DLD1 (cell line): Measurements from ENCODE around the gene LRRC27.

Source experiments
- in situ Hi-C: cut with HindIII; loops from 2 replicates; pipeline ENCODE4 v1.10.0; 2017; ENCODE audit warnings: low sequenced_read_pairs

LRRC27 gene

GRCh38 chr10:132410779-132411532 is 79.0 kb downstream of the LRRC27 start:
- in situ Hi-C loops, result no loop called here

GRCh38 chr10:132411561-132412253 is 79.7 kb downstream of the LRRC27 start:
- in situ Hi-C loops, result no loop called here

- in situ Hi-C loops, result no loop called here
Observed at GRCh38 chr10:132412316-132413192, 80.6 kb downstream of the LRRC27 start.

- in situ Hi-C loops, result no loop called here
Observed at GRCh38 chr10:132413226-132414205, 81.5 kb downstream of the LRRC27 start.

- in situ Hi-C loops, result no loop called here
Observed at GRCh38 chr10:132414402-132415016, 82.5 kb downstream of the LRRC27 start.

- in situ Hi-C loops, result no loop called here
Observed at GRCh38 chr10:132415255-132415654, 83.3 kb downstream of the LRRC27 start.

GRCh38 chr10:132415956-132416355 is 84.0 kb downstream of the LRRC27 start:
- in situ Hi-C loops, result no loop called here

GRCh38 chr10:132416566-132417256 is 84.7 kb downstream of the LRRC27 start:
- in situ Hi-C loops, result no loop called here

GRCh38 chr10:132417257-132417910 is 85.4 kb downstream of the LRRC27 start:
- in situ Hi-C loops, result no loop called here

- in situ Hi-C loops, result no loop called here
Observed at GRCh38 chr10:132417957-132418441, 86.0 kb downstream of the LRRC27 start.

GRCh38 chr10:132418527-132419416 is 86.8 kb downstream of the LRRC27 start:
- in situ Hi-C loops, result no loop called here

- in situ Hi-C loops, result no loop called here
Observed at GRCh38 chr10:132419538-132420468, 87.8 kb downstream of the LRRC27 start.

- in situ Hi-C loops, result no loop called here
Observed at GRCh38 chr10:132420469-132420980, 88.5 kb downstream of the LRRC27 start.

- in situ Hi-C loops, result no loop called here
Observed at GRCh38 chr10:132420981-132421846, 89.2 kb downstream of the LRRC27 start.
